ENCODE results near the gene IFNA17. TPM values are rescaled to one million over a fixed set of nuclear protein-coding genes. Genes with fewer than 3 reads are reported as not detected.

Gene IFNA17
- total and polyA plus RNA-seq, 8 donors = not detected

DNA sequence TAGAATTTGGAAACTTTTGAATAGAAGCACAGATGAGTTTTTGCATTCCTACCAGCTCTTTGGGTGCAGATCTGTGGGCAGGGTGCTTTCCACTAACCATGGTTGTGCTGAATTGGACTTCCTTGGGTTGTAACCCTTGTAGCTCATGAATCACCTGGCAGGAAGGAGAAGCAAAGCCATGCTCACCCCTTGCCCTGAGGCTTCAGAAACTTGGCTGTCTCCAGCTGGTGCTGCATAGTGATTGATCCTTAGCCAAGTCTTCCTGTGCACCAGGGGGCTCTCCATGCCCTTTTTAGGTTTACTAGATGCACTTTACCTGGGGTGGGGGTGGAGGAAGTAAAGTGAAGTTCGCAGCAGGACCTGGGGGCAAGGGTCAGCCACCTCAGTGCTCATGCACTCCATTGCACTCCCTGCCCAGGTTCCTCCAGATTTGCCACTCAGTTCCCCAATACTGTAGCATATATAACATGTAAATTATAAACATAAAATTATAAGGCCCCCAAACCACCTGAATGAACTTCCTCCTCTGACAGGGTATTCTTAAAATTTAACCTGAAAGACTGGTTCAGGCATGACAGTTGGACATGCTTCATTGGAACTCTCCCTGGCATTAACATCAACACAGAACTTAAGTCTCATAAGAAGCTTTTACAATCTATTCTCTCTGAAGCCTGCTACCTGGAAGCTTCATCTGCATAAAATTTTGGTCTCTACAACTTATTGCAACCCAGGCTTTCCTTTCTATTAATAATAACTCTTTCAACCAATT is 37.6 kb upstream of the IFNA17 start:
- ATAC-seq (no peak), FAIRE-seq (no peak), DNase-seq (peak in 1 of 6 donors; percentile 18)
- no peak overlapping the region for H3K4me3 ChIP-seq
- TF ChIP-seq CTCF (IDR thresholded peaks at IDR 0.05) = no peak
- no peak overlapping the region for H3K27ac ChIP-seq
- H3K9me3 ChIP-seq = no peaks in the 10 kb centered on the region
- H3K4me1 ChIP-seq = no peaks in the 10 kb centered on the region
- no peaks in the 10 kb centered on the region for H3K36me3 ChIP-seq
- intact Hi-C loops (cut with DNase I) = no loop called here
- H3K27me3 ChIP-seq = peaks cover 0 to 3% (median 0%) of the 10 kb centered on the region in 4 donors
- 26 to 43% methylated on average over 1 of the region's 1 CpG for WGBS, 2 donors

DNA sequence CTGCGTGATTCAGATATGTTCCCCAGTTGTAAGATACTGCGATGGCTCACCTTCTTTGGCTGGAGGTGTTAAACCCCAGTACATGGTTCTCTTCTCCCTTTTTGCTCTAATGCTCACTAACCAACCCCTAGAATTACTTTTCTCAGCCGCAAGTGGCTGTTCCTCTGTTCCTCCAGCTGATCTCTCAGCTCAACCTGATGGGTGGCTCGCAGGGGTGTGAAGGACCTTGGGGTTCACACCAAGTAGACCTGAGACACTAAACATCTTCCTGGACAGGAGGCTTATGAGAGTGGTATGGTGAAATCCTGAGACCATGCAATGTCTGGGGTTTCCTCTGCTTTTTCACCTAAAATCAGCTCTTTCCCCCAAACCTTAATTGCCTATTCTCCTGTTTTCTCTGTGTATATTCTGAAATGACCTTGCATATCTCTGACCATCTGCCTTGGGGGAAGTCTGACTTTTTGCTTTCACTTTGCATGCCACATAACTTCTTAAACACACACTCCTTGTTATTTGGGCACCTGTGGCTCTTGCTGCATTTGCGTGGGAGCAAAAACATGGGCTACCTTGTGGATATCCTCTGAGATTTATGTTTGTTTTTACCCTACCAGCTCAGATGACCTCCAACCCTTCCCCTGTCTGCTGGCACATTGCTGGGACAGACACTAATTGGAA is 27.7 kb upstream of the IFNA17 start:
- 66 to 68% methylated on average over 5 of the region's 5 CpGs for WGBS, 2 donors
- H3K27ac ChIP-seq = no peak overlapping the region
- intact Hi-C loops (cut with DNase I) = no loop called here
- DNase-seq = no peak
- H3K4me1 ChIP-seq = peaks cover 0 to 4% (median 0%) of the 10 kb centered on the region in 3 donors
- TF ChIP-seq CTCF (IDR thresholded peaks at IDR 0.05) = no peak
- H3K9me3 ChIP-seq = no peaks in the 10 kb centered on the region
- H3K36me3 ChIP-seq = no peaks in the 10 kb centered on the region
- ATAC-seq = no peak
- H3K27me3 ChIP-seq = no peaks in the 10 kb centered on the region
- H3K4me3 ChIP-seq = no peak overlapping the region
- no peak for FAIRE-seq

GRCh38 chr9:21252721-21253547 is 24.9 kb upstream of the IFNA17 start:
- Histone ChIP-seq H3K27me3 (no peaks in the 10 kb centered on the region), H3K36me3 (no peaks in the 10 kb centered on the region), H3K4me1 (peaks cover 0 to 4% (median 0%) of the 10 kb centered on the region in 3 donors), H3K27ac (no peak overlapping the region), H3K9me3 (no peaks in the 10 kb centered on the region), H3K4me3 (no peak overlapping the region)
- peak in 3 of 4 donors; percentile 15 to 33 (median 27) for TF ChIP-seq CTCF (IDR thresholded peaks at IDR 0.05)
- intact Hi-C loops (cut with DNase I) = no loop called here
- DNase-seq = no peak
- ATAC-seq = peak in 3 of 4 donors; percentile 75 to 82 (median 80)
- WGBS, 2 donors = 1% methylated on average over 3 of the region's 3 CpGs
- no peak for FAIRE-seq

DNA sequence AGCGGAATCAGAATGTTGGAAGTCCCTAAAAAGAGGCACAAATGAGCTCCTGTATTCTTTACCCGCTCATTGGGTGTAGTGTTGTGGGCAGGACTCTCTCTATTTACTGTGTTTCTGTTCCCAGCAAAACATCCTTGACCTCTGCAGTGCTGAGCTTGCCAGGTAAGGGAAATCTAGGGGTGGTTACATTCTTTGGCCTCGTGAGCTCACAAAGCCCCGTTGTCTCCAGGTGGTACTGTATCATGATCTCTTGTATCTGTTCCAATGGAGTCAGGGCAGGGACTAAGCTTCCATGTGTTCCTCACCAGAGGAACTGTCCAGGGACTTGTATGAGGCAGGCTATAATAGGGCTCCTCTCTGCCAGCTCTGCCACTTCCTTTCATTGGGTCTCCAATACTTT is 23.6 kb upstream of the IFNA17 start:
- Histone ChIP-seq H3K4me3 (no peak overlapping the region), H3K36me3 (no peaks in the 10 kb centered on the region), H3K9me3 (no peaks in the 10 kb centered on the region), H3K4me1 (peaks cover 0 to 4% (median 0%) of the 10 kb centered on the region in 3 donors), H3K27me3 (no peaks in the 10 kb centered on the region), H3K27ac (no peak overlapping the region)
- peak in 2 of 4 donors; percentile 27 to 37 for ATAC-seq
- TF ChIP-seq CTCF (IDR thresholded peaks at IDR 0.05) = no peak
- intact Hi-C loops (cut with DNase I) = no loop called here
- FAIRE-seq = no peak
- 27 to 28% methylated on average over 4 of the region's 4 CpGs for WGBS, 2 donors
- DNase-seq = no peak
